Activated T-helper 1 cell treated with anti-CD3 and anti-CD28 coated beads, Interleukin-2, amount 50 U/mL, for 16 hours (primary cell): ENCODE measurements around the gene CD151.

Source experiments
- DNase-seq, 2 donors: peaks; one replicate each; pipeline ENCODE4 v3.0.0-alpha.2; 2020; ENCODE audit warnings: low read depth in 1 of 2, low spot score in 1 of 2

Gene CD151

DNA sequence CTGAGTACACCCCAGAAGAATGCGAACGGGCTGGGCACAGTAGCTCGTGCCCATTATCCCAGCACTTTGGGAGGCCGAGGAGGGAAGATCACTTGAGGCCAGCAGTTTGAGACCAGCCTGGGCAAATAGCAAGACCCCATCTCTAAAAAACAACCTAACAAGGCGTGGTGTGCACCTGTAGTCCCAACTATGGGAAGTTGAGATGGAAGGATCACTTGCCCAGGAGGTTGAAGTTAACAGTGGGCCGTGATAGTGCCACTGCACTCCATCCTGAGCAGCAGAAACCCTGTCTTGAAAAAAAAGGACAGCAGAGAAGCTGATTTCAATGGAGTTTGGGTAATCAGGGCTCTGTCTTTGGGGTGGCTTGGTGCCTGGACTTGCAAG is 19.7 kb upstream of the CD151 start:
- DNase-seq, result no peak

DNA sequence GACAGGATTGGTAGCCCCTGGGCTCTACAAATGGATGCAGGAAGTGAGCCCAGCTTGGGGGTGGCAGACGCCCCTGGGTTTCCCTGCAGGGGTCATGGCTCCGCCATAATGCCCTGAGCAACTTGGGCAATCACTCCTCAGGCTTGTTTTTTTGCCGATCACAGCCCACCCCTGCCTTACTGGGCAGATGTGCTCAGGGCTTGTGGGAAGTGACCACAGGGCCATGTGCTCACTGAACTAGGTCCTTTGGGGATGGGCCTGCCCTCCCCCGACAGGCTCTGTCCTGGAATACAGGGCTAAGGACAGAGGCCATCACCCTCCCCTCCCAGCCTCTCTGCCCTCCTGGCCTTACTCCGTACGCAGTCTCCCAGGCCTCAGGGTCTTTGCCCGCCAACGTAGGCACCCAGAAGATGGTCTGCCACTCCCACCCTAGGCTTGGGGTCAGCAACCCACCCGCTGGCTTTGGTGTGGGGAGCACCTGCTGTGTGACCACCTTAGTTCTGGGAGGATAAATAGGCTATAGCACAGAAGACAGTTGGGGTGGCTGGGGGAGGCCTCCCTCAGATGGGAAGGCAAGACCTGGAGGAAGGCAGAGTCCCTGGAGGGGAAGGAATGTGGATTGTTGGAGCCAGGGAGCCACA is 19.2 kb upstream of the CD151 start:
- DNase-seq, result no peak

DNA sequence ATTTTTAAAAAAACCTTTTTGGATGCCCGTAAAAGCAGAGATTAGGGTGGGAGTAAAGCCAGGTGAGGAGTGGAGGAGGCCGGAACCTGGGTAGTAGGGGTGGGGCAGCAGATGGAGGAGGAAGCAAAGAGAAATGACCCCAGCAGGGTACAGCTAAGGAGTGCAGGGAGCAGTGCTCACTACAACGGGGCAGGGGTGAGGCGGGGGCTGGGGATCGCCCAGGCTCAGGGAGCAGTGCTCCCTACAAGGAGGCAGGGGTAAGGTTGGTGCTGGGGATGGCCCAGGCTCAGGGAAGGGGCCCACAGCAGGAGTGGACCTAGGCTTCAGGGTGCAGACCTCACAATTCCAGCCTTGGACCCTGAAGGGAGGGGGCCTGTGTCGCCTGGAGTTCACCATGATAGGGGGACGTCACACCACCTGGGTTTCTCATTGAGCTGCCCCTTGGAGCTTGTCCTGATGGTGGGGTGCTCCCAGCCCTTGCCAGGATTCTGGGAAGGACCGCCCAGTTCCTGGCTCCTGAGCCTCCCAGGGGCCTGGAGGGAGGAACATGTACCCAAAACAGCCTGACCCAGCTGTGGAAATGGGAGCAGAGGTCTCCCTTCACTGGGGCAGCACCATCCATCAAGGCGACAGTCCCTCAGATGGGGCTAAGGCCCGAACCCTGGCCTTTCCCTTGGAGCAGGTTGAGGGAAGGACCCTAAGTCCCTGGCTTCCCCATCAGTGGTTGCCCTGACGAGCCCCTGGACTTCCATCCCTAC is 16.9 kb upstream of the CD151 start:
- no peak for DNase-seq

DNA sequence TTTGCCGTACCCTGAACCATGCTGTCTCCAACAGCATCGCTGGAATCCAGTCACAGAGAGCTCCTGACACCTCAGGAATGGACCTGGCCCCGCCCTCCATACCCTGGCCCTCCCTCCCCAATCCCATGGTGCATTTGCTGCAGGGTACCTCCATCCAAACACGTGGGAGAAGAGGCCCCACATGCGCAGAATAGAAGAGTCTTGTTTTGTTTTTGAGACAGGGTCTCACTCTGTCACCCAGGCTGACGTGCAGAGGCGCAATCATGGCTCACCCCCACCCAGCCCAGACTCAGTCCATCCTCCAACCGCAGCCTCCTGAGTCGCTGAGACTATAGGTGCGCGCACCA is 16.3 kb upstream of the CD151 start:
- no peak for DNase-seq

DNA sequence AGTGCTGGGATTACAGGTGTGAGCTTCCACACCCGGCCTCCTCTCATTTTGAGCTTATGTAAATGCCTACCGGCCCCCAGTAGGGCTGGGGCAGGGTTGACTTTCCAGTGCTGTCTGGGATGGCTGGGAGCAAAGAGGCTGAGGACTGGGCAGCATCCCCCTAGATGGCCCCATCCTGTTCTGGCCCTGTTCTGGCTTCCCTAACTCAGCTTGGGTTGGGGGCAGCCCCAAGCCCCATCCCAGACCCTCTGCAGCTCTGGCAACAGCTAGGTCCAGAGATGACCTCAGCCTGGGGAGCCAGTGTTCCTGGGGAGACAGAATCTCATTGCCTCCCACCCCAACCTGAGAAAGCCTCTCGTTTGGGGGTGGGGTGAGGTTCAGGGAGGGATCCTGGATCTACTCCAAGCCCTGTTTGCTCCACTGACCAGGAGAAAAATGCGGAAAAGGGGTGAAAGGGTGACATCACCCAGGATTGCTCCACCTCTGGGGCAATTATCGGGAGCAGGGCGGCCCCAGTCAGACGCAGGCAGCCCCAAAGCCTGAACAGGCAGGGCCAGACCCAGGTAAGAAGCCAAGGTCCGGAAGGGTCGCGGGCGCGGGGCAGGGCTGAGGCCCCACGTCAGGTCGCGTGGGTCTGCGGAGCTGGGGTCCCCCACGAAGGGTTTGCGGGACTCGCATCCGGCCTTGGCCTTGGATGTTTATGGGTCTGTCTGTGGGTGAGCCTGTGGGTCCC is 14.2 kb upstream of the CD151 start, which contains the start of gene PNPLA2:
Gene PNPLA2 (plus strand): TSS at position 519 of the 733 bp plus-strand sequence. CDS start 805 bp downstream, outside the sequence.
- DNase-seq, result no peak

DNA sequence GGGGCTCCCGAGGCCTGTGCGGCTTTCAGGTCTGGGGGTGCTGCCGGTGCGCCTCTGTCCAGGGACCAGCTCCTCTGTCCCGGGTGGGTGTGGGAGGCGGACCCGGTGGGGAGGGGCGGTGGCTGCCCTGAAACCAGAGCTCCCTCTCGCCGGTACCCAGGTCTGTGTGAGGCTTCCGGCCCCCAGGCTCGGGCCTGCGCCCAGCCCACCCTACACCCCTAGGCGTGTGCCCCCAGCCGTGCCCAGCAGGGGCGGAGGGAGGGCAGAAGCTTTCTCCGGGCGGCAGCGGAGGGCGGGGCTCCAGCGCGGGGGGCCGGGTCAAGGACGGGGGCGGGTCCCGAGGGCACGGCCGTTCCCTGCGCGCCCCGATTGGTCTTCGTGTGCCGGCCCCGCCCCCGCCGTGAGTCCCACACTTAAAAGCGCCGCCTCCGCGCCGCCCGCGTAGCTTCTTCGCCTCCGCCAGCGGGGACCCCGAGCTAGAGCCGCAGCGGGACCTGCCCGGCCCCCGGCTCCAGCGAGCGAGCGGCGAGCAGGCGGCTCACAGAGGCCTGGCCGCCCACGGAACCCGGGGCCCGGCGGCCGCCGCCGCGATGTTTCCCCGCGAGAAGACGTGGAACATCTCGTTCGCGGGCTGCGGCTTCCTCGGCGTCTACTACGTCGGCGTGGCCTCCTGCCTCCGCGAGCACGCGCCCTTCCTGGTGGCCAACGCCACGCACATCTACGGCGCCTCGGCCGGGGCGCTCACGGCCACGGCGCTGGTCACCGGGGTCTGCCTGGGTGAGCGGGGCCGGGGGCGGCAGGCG is 13.4 kb upstream of the CD151 start:
- peak; percentile 82 to 87 for DNase-seq

DNA sequence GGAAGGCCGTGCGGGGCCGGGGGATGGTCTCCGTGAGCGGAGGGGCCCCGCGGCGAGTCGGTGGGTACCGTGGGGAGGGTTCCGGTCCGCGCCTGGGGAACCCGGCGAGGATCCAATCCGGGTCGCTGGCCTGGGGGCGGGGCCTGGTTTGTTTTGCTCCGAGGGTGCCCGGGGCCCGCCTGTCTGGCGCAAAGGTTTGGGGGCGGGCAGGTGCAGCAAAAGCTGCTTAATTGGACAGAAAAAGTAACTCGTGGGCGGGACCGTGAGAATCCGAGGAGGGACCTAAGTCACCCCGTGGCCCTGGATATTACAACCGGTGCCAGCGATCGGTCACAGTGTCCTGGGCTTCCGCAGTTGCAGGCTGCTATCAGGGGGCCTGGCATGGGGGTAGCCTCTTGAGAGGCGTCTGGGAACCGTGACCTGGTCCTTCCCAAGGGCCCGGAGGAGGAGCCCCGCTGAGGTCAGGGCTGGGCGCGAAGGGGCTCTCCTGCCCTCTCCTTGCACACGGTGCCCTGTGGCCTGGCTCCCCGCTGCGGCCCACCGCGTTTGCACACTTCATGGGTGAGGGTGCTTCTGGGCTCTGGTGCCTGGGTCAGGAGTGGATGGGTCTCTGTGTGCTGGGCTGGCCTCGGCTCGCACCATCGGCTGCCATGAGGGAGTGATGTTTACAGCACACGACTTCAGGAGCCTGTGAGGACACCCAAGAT is 12.7 kb upstream of the CD151 start:
- peak; percentile 87 to 93 for DNase-seq

DNA sequence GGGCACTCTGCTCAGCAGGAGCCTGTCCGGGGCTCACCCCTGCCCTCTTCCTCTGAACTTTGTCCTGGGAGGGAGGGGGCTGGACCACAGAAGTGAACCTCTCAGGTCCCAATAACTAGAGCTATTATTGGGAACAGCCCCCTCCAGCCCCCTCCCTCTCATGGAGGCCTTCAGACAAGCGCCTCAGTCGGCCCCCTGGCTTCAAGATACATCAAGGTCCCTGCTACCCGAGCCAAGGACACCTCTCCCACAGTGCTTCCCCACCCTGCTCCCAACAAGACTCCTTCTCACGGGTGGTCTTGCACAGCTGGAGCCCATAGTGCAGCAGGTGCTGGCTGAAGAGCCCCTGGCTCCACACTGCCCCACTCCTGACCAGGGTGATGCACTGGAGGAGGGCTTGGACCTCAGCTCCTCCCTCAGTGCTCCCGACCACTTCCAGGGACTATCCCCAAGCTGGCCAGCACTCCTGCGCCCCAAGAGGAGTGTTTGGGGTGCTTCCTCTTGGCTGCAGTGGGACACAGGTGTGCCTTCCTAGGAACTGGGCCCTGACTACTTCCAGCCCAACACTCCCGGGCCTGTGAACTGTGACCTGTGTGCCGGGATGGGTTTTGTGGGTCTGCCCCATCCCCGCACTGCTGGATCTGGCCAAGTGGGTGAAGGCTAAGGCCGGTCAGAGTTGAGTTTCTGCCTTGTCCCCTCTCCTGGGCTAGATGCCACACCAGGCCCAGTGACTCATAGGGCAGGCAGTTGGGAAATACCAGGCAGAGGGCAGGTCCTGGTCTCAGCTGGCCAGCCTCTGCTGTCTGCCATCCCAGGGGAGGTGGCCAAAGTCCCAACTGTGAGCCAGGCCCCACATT is 11.9 kb upstream of the CD151 start:
- no peak for DNase-seq

DNA sequence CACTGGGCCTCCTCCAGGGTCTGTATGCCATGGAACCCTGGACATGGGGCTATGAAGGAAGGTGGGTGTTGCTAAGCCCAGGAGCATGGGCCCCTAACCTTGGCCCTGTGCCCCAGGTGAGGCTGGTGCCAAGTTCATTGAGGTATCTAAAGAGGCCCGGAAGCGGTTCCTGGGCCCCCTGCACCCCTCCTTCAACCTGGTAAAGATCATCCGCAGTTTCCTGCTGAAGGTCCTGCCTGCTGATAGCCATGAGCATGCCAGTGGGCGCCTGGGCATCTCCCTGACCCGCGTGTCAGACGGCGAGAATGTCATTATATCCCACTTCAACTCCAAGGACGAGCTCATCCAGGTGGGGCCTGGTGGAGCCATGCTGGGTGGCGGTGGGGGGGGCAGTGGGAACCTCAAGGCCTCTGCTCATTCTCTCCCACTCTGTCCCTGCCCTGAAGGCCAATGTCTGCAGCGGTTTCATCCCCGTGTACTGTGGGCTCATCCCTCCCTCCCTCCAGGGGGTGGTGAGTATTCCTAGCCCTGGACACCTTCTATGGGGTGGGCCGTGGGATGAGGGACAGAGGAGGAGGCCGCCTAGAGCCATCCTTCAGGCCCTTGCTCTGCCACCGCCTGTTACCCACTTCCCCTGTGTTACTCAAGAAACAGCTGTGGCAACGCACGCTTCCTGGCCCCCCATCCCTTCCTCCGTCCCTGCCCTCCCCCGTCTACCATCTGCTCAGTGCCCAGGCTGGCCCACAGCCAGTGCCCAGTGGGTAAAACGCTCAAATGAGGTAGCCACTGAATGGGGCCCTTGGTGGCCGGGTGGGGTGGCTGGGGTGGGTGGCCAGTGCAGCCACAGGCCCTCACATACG is 11.0 kb upstream of the CD151 start:
- DNase-seq, result no peak

DNA sequence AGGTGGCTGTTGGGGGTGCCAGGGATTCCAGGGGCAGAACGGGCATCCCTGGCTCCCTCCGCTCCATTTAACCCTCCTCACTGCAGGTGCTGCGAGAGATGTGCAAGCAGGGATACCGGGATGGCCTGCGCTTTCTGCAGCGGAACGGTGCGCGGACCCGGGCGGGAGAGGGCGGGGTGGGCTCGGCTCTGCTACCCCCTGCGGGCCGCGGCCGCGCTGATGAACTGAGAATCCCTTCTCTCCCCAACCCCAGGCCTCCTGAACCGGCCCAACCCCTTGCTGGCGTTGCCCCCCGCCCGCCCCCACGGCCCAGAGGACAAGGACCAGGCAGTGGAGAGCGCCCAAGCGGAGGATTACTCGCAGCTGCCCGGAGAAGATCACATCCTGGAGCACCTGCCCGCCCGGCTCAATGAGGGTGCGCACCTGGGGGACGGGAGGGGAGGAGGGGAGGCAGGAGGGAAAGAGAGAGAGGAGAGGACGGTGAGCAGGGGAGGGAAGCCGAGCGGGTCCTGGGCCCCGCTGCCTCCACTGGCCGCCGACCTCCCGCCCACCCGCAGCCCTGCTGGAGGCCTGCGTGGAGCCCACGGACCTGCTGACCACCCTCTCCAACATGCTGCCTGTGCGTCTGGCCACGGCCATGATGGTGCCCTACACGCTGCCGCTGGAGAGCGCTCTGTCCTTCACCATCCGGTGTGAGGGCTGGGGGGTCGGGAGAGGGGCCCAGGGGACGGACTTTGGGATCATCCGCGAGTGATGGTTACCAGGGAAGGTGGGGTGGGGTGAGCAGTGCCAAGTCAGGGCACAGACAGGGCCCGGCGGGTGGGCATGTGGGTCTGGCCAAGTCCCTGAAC is 9.1 kb upstream of the CD151 start:
- no peak for DNase-seq

DNA sequence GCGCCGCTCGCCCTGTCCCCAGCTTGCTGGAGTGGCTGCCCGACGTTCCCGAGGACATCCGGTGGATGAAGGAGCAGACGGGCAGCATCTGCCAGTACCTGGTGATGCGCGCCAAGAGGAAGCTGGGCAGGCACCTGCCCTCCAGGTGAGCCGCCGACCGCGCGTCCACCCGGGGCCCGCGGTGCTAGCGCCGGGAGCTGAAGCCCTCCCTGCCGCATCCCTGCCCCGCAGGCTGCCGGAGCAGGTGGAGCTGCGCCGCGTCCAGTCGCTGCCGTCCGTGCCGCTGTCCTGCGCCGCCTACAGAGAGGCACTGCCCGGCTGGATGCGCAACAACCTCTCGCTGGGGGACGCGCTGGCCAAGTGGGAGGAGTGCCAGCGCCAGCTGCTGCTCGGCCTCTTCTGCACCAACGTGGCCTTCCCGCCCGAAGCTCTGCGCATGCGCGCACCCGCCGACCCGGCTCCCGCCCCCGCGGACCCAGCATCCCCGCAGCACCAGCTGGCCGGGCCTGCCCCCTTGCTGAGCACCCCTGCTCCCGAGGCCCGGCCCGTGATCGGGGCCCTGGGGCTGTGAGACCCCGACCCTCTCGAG is 8.4 kb upstream of the CD151 start:
- no peak for DNase-seq

DNA sequence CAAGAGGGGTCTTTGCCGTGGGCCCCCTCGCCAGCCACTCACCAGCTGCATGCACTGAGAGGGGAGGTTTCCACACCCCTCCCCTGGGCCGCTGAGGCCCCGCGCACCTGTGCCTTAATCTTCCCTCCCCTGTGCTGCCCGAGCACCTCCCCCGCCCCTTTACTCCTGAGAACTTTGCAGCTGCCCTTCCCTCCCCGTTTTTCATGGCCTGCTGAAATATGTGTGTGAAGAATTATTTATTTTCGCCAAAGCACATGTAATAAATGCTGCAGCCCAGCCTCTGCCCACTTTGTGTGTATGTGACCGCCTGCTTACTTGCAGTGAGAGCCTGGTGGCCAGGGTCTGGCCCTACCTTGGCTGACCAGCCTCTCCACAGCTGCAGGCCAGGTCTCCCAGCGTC is 7.8 kb upstream of the CD151 start:
- no peak for DNase-seq

DNA sequence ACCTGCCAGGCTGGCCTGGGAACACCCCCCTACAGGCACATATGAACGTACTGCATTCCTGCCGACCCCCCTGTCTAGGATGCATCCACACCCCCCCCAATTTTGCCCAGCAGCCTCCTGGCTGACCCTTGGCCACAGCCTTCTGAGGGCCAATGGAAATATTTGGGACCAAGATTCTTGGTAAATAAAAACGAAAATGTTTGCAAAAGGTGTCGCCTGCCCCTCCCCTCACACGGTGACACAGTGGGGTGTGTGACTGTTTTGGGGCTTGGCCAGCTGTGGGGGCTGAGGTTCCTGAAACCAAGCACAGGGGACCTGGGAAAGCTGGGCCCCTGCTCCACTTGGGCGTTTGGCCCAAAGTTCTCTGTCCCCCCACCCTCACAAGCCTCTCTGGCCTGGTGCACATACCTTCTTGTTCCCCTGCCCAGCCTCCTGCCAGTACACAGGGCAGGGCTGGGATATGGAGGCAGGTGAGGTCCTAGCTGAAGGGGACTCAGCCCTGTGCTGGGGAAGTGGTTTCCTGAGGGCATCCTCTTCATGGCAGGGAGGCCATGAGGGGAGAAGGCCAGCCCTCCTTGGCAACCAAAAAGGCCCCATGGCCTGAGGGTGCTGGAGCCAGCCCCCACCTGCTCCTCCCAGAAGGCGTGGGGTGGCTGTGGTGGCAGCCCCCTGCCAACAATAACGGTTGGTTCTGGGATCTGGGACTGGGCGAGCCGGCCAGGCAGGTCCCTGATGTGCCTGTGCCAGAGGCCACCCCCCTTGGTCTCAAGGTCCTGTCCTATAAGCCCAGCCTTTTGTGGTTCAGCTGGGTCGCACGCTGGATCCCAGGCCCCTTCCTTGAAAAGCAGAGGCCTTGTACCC is 7.2 kb upstream of the CD151 start:
- no peak for DNase-seq

DNA sequence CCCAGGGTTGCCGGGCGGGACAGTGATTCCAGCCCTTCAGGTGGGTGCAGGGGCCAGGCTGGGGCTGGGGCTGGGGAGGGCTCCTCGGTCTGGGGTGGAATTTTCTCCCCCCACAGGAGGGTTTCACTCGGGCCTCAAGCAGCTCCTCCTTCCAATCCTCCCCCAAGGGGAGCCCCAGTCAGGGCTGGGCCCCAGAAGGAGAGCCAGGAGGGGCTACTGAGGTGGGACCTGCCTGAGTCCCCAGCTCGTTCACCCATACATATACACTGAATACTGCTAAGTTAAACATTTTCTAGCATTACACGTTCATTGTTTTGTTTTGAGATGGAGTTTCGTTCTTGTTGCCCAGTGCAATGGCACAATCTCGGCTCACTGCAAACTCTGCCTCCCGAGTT is 6.5 kb upstream of the CD151 start:
- DNase-seq, result no peak

DNA sequence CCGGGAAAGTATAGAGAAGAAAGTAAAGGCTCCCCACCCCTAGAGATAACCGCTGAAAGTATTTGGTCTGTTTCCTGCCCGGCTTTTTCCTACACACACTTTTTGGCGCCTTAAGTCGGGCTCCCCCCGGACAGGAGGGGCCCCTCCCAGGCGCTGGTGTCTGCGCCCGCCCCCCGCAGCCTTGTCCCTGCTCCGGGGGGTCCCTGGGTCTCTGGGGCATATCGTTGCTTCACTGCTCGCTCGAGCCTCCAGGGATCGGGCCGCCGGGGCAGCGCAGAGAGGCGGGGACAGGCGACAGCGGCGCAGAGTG is 6.0 kb upstream of the CD151 start:
- DNase-seq, result no peak

DNA sequence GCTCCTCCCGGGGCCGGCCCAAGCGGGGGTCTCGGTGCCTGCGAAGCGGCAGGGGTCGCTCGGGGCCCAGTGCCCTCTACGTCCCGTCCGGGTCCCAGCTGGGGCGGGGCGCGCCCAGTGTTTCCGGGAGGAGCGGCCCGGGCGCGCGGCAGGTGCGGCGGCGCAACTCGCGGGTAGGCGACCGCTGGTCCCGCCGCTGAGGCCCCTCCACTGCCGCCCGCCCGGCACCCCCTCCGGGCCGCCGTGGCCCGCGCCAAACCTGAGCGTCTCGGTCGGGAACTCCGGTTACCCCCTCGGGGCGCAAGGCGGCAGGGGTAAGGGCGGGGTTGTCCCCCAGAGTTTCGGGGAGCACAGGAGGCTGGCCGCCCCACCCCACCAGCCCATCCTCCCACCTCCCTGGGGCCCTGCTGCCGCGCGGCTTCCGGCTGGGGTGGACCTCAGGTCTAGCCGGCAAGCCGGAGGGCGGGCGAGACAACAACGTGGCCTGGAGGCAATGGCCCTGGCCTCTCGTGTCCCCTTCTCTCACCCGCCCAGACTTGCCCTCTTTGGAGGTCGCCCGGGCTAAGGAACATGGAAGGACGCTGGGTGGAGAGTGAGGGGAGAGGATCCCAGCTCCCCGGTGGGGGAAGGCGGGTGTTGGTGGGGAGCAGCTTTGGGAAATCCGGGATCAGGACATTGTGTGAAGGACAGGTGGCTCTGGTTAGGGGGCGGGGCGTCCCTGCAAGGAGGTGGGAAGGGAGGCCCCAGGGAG is 5.4 kb upstream of the CD151 start:
- DNase-seq, result no peak
